Cortex of kidney (tissue), 1 donor: ENCODE data around the gene TCF3.

ENCODE experiments used
- DNase-seq: peaks from one replicate; lab custom pipeline; 2025; lab: John Stamatoyannopoulos, UW

The TCF3 gene

DNA sequence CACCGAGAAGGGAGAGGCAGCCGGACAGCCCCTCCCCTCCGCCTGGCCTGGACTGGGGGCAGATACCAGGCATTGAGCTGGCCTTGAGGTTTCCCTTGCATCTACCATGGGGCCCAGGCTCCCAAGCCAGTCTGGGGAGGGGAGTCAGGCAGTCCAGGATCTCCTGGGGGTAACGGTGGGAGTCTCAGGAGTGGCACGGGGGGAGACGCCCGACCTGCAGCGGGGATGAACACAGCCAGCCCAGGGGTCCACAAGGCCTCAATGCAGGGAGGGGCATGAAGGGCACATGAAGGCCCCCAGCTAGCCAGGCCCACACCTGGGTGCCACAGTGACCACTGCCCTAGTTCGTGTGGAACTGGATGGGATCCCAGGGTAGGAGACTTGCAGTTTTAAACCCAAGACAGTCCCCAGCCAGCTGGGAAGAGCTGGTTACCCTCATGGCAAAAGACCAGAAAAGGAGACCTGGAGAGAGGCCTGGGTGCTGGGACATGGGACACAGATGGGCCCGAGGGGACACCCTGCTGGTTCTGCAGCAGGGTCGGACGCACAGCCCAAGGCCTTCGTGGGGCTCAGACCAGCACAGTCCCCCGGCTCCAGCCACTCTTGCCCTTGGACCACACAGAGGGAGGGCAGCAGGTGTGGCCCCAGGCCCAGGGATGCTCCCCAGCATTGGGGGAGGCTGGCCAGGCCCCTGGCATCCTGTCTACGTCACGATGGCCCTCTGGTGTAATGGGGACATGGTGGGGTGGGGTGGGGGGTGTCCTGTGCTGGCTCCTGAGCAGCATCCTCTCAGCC, 42.5 kb downstream of the TCF3 start:
- DNase-seq: no peak

DNA sequence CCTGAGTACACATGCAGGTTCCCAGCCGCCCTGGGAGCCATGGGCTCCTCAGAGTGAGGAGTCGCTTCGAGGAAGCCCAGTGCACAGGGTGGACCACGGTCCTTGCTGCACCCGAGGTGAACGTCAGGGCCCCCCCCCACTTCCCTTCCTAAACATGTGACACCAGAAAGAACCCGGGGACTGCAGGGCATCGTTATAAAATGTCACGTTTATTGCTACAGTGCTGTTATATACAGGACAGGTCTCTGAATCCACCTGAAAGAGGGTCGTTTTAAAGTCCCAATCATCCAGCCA, 43.4 kb downstream of the TCF3 start:
- no peak for DNase-seq

GRCh38 chr19:1608359-1609102, 43.9 kb downstream of the TCF3 start:
- no peak for DNase-seq

- DNase-seq: no peak
Measured at GRCh38 chr19:1606138-1606651, 46.2 kb downstream of the TCF3 start.

DNA sequence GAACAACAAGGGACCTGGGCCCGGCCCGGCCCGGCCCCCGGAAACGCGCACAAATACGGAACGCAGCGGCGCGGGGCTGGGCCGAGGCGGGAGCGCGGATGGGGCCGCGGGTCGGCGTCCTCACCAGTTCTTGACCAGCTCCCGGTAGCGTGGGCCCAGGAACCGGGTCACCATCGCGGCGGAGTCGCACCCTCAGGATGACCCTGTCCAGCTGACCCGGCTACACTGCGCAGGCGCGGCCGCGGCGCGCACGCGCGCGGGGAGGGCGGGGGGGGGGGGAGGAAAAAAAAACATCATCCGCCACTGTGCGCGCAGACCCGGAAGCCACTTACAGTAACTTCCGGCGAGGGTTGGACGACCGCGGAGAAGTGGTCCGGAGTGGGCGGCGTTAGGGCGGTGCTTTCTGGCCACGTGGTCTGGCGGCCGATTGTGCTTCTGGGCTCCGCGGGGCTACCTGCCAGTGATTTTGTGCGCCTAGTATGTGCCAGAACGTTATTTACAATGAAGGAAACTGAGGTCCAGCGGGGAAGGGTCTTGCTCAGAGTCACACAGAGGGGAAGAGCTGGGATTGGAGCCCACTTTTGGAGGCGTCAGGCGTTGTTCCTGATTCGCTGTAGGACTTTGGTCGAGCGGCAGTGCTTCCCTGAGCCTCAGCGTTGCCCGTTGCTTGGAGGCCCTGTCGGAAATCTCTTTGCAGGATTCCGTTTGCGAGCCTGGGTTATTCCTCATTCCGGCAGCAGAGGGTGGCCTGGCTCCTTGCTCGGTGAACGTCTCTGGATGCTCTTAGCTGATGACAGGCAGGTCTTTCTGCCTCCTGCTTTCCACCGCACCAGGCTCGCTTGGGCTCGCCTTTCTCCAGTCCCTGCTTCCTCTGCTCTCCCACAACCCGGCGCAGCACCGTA, 46.9 kb downstream of the TCF3 start, which contains the start of gene UQCR11:
TSS of gene UQCR11 (minus strand) at position 227 of the 902 bp plus-strand sequence. CDS start at position 174, 53 bp downstream.
- peak; percentile 67 for DNase-seq

- DNase-seq: no peak
Measured at GRCh38 chr19:1602091-1602707, 50.2 kb downstream of the TCF3 start.

DNA sequence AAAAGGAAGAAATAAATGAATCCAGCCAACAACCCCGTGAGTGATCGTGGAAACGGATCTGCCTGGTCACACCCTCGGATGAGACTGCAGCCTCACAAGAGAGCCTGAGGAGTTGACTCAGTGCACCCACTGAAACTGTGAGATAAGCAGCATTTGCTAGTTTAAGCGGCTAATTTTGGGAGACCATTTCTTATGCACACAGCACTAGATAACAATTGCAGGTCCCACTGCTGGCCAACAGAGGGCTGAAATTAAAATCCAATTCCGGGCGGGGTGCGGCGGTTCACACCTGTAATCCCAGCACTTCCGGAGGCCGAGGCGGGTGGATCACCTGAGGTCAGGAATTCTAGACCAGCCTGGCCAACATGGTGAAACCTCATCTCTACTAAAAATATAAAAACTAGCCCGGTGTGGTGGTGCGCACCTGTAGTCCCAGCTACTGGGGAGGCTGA, 50.8 kb downstream of the TCF3 start:
- no peak for DNase-seq

DNA sequence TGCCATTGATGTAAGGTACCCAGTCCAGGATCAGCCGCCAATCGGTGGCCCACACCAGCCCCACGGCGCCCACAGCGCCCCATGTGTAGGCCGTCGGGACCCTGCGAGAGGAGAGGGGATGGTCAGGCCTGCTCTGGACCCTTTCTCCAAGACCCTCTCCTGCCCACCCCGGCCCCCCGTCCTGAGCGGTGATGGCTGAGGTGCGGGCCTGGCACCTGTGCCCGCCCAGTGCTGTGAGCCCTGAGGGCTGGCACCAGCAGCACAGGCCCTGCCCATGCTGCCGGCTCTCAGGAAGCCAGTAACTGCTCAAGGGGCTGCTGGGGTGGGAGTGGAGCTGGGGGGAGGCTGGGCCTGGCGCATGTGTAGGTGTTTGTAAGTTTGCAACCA, 53.0 kb downstream of the TCF3 start:
- DNase-seq: no peak

DNA sequence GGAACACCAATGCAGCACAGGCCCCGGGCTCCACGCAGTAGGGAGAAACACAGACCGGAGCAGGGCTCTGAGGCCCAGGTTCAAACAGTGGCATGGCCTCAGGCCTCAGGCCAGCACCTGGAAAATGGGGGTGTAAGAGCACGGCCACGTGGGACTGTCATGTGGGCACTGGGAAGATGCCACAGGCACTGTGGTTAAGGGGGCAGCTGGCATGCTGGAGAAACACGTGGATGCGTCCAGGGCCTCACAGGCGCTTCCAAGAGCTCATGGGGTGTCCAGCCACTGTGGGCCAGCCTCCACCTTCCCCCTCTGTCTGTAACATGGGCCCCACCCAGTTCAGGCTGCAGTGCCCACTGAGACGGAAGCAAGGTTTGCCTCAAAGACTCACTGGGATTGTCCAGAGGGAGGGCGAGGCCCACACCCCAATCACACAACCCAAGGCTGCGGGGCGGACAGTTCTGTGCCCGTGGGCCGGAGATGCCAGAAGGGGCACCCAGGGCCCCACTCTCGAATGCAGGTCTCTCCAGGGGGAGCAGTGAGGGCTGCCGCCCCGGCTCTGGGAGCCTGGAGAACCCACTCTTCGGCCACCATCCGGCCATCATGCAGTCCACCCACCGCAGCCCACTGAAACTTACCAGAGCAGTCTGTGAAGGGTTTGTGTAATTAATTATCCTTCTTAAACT, 53.5 kb downstream of the TCF3 start:
- DNase-seq: no peak

DNA sequence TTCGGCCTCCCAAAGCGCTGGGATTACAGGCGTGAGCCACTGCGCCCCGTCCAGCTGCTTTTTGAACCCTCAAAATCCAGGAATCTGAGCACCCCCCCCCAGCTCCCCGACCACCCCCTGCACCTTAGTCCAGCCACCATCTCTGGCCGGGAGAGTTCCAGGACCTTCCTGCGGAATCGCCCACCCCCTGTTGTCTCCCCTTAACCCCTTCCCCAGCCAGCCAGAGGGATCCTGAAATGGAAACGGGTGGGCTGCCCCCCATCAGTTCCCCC, 59.0 kb downstream of the TCF3 start:
- no peak for DNase-seq

- DNase-seq: no peak
Measured at GRCh38 chr19:1592755-1593500, 59.5 kb downstream of the TCF3 start, which contains the start of gene MBD3. Gene MBD3, minus strand, starts transcription at chr19:1592865. Its CDS starts 234 bp downstream, at chr19:1592631.

DNA sequence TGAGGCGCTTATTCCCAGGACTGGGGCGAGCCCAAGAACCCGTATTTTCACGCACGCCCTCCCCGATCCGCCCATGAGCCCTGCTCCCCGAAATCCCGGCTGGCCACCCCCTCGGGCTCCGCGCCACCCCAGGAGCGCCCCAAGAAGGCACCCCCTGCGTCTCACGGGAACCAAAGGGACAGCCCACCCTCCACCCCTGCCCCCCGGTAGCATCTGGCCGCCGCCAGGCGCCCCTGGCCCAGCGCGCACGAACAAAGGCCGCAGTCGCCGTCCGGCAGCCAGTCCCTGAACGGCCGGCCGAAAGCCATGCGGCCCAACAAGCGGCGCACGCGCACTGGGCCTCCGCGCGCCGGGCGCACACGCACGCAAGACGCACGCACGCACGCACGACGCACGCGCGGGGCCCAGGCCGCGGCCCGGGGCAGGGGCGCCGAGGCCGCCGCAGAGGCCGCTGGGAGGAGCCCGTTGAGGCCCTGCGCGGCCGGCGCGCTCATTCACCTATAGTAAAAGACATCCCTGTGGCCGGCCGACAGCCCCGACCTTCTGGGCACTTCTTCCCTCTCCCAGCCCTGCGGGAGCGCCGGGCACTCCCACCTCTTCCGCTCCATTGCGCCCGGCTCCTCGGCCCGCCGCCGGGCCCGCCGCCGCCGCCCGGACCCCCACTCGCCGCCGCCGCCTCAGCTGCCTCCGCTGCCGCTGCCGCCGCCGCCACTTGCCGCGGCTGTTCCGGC, 60.2 kb downstream of the TCF3 start:
- no peak for DNase-seq

DNA sequence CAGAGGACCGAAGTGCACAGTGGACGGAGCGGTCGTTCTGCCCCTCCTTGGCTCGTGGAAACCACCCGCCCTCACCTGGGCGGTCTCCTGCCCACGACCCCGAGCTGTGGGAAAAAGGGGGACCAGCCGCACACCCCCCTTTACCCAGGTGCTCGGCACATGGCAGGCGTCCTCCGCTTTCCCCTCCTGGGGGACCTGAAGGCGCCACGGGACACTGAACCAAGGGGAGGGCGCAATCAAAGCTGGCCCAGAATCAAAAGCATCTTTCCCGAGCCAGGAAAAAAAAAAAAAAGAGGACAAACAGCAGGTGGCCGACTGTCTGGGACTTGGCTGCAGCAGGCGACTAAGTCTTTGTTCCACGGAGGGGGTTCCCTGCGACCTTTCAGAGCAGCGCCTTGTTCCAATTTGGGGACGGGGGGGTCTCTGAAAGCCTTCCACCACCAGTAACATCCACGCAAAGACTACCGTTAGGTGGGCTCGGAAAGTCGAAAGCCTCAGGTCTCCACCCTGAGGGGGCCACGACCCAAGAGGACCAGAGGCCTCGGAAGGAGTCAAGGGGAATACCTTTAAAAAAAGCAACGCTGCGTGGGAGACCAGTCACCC, 60.9 kb downstream of the TCF3 start:
- no peak for DNase-seq

- no peak for DNase-seq
Measured at GRCh38 chr19:1590641-1591397, 61.6 kb downstream of the TCF3 start.

- DNase-seq: no peak
Measured at GRCh38 chr19:1587872-1588271, 64.5 kb downstream of the TCF3 start.

- no peak for DNase-seq
Measured at GRCh38 chr19:1585243-1585580, 67.2 kb downstream of the TCF3 start.

- DNase-seq: no peak
Measured at GRCh38 chr19:1584500-1585242, 67.7 kb downstream of the TCF3 start.

DNA sequence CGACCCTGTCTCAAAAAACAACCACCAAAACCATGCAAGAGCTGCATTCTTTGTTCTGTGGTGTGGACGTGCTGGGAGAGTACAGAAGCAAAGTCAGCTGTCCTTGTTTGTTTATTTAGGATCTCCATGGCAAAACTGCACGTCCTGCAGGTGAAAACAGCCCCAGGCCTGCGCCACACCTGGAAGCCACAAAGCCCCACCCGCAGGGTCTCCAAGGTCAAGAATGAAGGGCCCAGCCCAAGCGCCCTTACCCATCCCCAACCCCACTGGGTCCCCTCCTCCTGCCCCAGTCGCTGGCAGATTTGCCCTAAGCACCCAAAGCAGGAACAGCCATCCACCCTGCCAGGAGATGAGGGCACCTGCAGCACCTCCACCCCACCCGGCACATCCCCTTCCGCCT, 70.2 kb downstream of the TCF3 start:
- no peak for DNase-seq
